Left colon (tissue), 2 donors: ENCODE measurements around the gene ATP6V1F. TPM values are rescaled to one million over a fixed set of nuclear protein-coding genes. Genes with fewer than 3 reads are reported as not detected.
"Not testable (repeated sequence)": the region's sequence is repeated elsewhere in the genome, so short reads cannot be mapped to it uniquely, and the experiment has no call there.

Source experiments
- ATAC-seq: fragments of 200-7000 bp; cut with Tn5 transposase; one replicate; pipeline ENCODE4 v1.9.1; 2020; ENCODE audit warnings: mild to moderate bottlenecking, moderate library complexity
- DNase-seq, 2 donors: peaks; one replicate each; pipeline ENCODE4 v3.0.0-alpha.2; 2020
- intact Hi-C, 2 donors: fragments of 100-400 bp; cut with DNase I in 1 of 2; cut with micrococcal nuclease in 1 of 2; formaldehyde crosslinking; loops; one replicate each; pipeline versions ENCODE4 v1.11.2 to v1.14.0; 2022; cut with DNase I, micrococcal nuclease
- total RNA-seq, 2 donors: library from RNA; stranded (reverse); fragmentation: NEBNext Ultra II Directional; extraction: Animal tissue kit (Norgen Biotek cat#: 25700); gene quantifications; one replicate each; pipeline ENCODE4 v1.2.1, GENCODE V29; 2021
- donor health status: DM: no; HTN: no; CAD: no.
- donor health status: DM: yes; HTN: yes; CAD: no.

Gene ATP6V1F
- total RNA-seq, 2 donors from 2014 or later, result 65.8 to 78.5 TPM

DNA sequence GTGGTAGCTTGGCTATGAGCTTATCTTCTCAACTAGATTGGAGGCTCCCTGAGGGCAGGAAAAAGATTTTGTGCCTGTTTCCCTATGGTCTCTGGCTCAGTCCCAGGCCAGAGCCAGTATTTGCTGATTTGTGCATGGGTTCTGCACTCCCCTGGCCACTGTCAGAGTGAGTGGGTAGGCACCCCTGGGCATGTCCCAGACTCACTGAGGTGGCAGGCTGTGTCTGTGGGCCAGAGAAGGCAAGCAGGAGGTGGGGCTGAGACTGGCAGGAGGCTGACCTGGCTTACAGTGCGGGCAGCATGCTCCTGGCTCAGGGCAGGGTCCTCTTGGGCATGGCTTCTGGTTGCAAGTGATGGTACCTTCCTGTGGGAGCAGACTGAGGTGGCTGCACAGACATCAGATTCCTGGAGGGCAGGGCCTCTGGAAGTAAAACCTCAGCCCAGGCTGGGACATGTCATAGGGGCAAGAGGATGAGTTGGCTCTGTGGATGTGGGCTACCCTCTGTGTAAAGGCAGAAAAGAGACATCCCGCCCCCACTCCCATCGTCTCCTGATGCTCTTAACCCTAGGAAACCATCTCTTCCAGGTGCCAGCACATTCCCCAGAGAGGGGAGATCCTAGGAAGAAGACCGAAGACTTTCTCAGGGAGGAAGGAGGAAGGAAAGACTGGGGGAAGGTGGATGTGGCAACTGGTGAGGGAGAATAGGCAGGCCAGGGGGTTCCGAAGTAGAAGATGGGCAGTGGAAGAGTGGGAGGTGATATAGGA, 43.5 kb downstream of the ATP6V1F start:
- intact Hi-C loops, result loop anchor here in 1 of 2 donors (5.0 kb wide), 1 partner anchor 186 kb away; no protein-coding TSS in a partner anchor
- DNase-seq (no peak), ATAC-seq (no peak)

DNA sequence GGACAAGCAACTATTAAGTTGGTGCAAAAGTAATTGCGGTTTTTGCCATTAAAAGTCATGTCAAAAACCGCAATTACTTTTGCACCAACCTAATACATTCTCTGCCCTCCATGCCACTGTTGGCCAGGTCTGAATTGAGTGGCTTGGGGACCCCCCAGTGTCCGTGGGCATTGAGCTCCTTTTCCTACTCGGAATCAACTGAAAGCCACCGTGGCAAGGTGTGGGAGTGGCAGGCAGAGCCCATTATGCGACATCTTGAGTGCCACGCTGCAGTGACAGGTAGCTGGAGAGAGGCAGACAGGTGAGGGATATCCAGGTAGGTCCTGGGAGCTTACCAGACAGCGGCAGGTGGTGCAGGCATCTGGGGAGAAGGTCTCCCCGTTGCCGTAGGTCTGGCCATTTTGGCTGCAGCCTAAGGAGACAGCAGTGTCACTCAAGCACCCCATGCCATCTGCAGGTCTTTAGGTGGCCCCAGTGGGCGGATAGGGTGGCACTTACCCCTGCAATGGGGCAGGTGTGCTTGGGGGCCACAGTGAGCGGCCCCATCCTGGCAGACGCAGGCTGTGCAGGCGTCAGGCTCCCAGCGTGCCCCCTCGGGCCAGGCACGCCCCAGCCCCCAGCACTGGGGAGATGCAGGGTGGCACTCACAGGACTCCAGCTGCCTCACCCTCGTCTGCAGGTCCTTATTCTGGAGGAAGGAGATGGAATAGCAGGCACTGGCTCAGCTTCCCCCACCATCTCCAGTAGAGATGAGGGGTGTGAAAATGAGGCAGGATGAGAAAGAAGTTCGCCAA, 44.3 kb downstream of the ATP6V1F start:
- intact Hi-C loops, result loop anchor here in 1 of 2 donors (5.0 kb wide), 1 partner anchor 185 kb away; no protein-coding TSS in a partner anchor
- ATAC-seq, result no peak

DNA sequence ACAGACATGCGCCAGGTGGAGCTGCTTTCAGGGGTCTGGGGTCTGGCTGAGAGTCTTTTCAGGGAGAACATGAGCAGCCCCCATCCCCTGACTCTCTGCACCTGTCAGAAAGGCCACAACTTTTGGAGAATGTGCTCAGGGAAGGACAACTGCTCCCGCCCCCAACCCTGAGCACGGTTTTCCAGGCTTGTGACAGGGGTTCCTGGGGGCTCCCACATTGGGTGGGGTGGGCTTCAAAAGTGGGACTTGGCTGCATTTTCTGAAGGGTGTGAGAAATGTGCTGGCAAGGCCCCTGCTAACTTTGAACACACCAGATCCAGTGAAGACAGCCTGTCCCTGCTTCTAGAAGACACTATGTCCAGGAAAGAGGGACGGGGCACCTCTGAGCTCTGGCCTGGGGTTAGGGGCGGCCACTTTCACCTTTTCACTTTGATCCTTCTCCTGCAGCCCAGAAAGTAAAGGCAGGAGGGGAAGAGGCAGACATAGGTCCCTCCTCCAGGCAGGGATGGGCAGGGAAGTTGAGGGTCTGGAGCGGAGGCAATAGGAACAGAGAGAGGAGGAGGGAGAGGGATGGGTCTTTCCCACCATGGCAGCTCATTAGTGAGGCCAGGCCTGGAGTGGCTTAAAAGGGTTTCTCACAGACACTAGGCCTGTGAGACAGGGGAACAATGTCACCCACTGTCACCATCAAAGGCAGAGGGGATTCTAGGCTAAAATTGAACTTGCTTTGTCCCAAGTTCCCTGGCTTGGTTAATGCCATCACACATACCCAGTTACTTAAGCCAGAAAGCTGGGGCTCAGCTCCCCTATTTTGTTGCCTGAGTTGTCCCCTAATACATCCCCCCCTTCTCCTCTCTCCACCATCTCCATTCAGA, 46.3 kb downstream of the ATP6V1F start:
- DNase-seq, result peak in 1 of 2 donors; percentile 13
- intact Hi-C loops, result loop anchor here in 1 of 2 donors (5.0 kb wide), 1 partner anchor 183 kb away; no protein-coding TSS in a partner anchor
- no peak for ATAC-seq

More for the DNA sequence above, 44.3 kb downstream of the ATP6V1F start:
- no peak for DNase-seq

DNA sequence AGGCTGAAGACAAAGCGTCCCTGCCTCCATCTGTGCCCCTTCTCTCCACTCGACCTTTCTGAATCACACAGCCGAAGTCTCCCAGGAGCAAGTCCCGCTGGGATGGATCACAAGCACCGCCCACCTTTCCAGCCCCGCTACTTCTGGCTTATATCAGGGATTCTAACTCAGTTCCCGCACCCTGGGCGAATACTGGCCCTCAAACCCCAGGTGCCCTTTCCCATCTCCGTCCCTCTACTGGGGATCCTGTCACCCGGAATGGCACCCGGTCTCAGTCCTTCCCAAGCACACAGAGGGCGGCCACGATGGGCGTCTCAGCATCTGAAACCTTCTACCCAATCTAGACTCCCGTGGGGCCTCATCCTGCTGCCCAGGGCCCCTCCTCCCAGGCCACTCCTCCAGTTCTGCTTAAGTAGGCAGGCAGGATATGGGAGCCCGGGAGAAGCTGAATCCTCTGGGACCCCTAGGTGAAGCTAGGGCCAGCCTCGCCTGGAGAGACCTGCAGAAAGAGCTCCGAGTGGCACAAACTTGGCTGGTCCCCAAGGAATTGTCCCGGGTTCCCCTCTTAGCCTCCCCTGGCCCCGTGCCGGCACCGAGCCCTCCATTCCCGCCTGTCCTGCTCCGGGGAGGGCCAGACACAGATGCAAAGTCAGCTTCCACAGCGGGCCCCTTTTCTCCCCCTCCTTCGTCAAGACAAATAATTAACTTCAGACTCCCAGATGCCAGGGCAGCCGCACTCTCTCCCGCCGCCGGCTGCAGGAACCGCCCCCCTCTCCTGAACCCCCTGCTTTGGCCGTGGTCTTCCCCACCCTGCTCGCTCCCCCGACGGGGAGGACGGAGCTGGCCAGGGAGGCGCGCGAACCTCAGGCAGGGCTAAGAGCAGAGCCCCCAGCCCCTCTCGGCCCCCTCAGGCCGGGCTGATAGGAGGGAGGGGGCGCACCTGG, 47.2 kb downstream of the ATP6V1F start:
- ATAC-seq, result no peak
- intact Hi-C loops, result loop anchor here in 1 of 2 donors (5.0 kb wide), 1 partner anchor 182 kb away; no protein-coding TSS in a partner anchor
- DNase-seq, result peak in 1 of 2 donors; percentile 22

DNA sequence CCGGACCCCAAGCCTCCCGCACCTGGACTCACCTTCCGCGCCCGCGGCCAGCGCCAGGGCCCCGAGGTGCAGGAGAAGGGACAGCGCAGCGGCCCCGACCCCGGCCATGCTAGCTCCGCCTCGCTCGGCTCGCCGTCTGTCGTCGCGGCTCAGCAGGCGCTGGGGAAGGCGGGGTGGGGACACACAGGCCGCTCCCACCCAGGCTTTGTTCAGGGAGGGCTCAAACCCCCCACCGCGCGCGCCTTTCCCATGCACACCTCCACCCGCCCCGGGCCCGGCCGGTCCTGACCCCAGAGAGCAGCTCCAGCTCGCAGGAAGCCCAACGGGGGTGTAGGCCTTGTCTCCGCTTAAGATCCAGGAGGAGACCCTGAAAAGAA, 47.9 kb downstream of the ATP6V1F start, which contains the start of gene KCP:
TSS of gene KCP (minus strand) at position 141 of the 377 bp plus-strand sequence. CDS start at position 108, 33 bp downstream.
- ATAC-seq, result no peak
- intact Hi-C loops, result no loop called here
- DNase-seq, result peak in 1 of 2 donors; percentile 24

DNA sequence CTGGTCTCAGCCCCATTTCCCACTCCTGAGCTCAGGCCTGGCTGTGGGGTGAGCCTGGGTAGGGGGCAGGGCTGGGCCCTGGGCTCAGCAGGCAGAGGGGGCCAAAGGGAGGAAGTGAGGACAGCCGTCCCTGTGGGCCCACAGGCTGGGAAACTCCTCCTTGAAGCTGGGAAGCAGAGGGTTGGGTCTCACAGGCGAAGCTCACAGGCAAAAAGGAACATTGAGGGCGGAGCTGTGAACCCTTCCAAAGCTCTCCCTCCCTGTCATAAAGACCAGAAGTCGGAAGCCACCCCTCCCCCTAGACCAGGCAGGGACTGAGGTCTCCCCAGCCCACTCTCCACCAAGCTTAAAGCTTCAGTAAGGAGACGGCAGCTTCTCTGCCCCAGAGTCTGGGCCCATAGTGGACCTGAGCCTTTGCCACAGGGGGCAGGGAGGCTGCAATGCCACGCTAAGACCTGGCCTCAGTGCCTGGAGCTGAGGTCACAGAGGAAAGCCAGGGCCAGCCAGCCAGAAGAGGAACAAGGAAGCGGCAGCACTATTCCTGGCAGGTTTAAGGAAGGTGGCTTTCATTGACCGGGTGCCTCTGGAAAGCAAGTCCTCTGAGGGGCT, 48.9 kb downstream of the ATP6V1F start:
- DNase-seq (peak; percentile 70 to 71), ATAC-seq (peak; percentile 85)
- intact Hi-C loops, result no loop called here

DNA sequence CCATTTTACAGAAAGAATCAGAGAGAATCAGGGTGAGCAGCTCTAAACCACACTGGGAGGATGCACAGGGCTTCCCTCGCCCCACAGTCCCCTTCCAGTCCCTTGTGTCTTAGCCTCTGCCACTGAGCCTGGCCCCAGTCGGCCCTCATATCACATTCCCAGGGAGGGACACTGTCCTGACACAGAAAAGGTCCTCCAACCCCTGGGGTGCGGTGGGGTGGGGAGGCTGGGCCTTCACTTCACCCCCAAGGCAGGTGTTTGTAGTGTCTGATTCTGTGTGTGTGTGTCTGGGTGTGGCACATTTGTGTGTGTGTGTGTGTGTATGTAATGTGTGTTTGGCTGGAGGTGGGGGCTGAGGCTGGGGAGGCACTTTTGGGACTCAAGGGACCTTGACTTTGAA, 49.6 kb downstream of the ATP6V1F start:
- intact Hi-C loops, result no loop called here
- DNase-seq (no peak), ATAC-seq (peak; percentile 1)

DNA sequence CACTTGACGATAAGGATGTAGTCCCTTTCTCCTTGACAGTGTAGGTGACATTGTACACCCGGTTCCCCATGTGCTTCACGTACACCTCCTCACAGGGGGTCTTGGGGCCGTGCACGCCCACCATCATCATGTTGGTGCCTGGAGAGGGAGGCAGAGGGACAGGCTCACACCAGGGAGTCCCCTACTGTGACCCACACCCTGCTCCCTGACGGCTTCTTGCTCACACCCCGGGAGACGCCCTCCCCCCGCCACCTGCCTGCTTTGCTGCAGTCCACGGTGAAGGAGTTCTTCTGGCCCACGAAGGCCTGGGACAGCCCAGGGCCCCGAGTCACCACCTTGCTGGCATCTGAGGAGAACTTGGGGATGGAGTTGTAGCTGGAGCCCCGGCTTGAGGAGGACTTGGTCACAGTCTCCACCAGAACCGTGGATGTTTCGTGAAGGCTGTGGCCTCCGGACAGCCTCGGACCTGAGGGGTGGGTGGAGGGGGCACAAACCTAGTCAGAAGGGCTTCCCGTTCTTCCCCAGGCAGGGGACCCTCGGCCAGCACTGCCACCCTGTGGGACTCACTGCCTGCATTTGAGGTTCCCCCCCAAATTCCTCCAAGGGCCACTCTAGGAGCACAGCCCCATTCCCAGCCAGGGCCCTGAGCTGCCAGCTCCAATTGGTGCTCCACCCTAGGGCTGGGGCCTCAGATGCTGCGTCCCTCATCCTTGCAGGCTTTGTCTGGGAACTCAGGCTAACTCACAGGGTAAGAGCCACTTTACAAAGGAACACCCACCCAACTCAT, 50.2 kb downstream of the ATP6V1F start:
- DNase-seq, ATAC-seq: not testable (repeated sequence)

DNA sequence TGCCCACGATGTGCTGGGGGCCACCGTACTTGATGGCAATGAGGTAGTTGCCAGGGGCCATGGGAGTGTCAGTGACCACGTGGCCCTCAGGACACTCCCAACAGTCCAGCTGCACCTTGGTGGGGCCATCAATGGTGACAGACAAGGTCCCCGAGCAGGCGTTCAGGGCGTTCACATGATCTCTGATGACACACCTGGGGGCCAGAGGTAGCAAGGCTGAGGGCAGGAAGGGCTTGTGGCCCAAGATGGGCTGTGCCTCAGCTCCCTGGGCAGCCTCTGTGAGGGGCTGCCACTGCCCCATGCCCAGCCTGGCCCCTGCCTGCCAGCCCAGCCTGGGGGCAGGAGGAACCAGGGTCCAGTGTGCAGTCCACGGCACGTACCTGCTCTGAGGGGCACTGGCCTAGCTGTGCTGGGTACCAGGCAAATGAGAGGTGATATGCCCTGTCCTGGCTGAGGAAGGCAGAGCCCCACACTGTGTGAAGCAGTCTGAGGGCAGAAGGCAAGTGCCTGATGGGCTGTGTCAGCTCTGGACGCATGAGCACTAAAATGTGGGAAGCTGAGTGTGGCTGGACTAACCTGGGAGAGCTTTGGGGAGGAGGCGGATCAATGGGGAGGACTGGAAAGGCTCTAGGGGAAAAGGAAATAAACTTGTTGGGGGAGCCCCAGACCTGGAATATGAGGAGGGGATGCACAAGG, 51.4 kb downstream of the ATP6V1F start:
- ATAC-seq, result no peak
- intact Hi-C loops, result no loop called here
- no peak for DNase-seq

More for the DNA sequence above, 50.2 kb downstream of the ATP6V1F start:
- intact Hi-C loops, result not testable (repeated sequence)

DNA sequence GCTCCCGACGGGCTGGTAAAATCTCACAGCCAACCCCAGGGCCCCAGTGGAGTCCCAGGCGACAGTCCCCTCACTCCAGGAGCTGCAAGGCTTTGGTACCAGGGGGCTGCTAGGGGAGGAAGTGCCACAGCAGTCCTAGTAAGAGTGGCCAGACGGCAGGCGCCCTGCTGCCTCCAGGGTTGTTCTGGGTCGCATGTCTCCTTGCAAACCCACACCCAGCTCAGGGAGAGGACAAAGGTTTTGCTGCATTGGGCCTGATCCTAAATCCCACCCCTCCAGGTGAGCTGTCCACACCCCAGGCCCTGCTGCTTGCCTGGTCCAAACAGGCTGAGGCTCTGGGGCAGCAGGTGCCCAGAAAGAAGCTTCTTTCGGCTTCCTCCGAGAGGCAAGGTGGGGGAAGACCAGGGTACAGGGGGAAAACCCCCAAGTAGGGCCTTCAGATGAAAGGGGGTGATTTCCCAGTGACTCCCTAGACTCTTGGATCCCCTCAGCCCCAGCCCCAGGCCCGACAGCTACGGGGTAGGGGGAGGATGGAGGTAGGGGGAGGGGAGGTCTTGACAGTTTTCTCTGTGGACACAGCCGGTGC, 52.0 kb downstream of the ATP6V1F start:
- intact Hi-C loops, result no loop called here
- DNase-seq, result no peak
- no peak for ATAC-seq

DNA sequence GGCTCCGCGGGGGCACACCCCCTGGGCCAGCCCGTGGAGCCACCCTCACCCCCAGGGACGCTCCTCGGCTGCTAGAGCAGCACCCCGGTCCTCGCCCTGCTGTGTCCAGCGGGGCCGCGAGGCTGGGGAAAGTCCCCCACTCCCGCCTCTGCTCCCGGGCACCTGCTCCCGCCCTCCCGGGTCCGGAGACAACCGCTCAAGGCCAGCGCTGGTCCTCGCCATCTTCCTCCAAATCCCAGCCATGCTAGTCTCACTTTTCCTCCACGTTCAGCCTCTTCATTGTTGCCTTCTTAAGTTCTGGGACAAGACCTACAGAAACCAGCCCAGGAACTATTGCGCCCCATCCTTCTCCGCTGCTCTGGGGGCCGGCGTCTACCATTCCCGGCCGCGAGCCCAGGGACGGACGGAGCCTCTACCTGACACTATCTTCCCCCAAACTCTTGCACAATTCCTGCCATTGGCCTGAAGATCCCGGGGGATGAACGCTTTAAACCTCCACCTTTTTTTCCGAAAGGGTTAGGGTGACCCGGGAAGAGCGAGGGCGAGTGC, 52.7 kb downstream of the ATP6V1F start:
- intact Hi-C loops, result no loop called here
- ATAC-seq (no peak), DNase-seq (no peak)
